K562 (cell line): ENCODE data around the gene RHO. TPM values are rescaled to one million over a fixed set of nuclear protein-coding genes. Genes with fewer than 3 reads are reported as not detected.

Source experiments
- BCL6 ChIP-seq: fragments of 250-450 bp; sonication (Bioruptor Pico); IDR thresholded peaks from 2 replicates; pipeline ENCODE4 v1.4.0; 2020
- FIP1L1 ChIP-seq: fragments of 200-400 bp; formaldehyde crosslinking; IDR thresholded peaks from 2 replicates; pipeline ENCODE4 v1.6.1; 2018; ENCODE audit warnings: mild to moderate bottlenecking, low read depth, low read length; ENCODE audit not compliant: poor library complexity, severe bottlenecking
- GABPB1 ChIP-seq: sonication (generic); formaldehyde crosslinking; IDR thresholded peaks from 2 replicates; pipeline ENCODE4 v1.8.0; 2022; ENCODE audit warnings: mild to moderate bottlenecking, missing genetic modification reagents
- ILF3 ChIP-seq: fragments of 450-650 bp; IDR thresholded peaks from 2 replicates; pipeline ENCODE4 v1.6.1; 2018; ENCODE audit warnings: antibody characterized with exemption, mild to moderate bottlenecking, moderate library complexity, borderline replicate concordance
- MAFF ChIP-seq: IDR thresholded peaks from 2 replicates; pipeline ENCODE4 v1.6.1; 2012; ENCODE audit warnings: low read length, improper control_type of control experiment
- MGA ChIP-seq: fragments of 450-650 bp; IDR thresholded peaks from 2 replicates; pipeline ENCODE4 v1.6.1; 2016; ENCODE audit warnings: mild to moderate bottlenecking, moderate library complexity
- MTA1 ChIP-seq: fragments of 450-650 bp; IDR thresholded peaks from 2 replicates; pipeline ENCODE4 v1.6.1; 2017; ENCODE audit warnings: borderline replicate concordance
- MYNN ChIP-seq, 2 experiments: sonication (generic); formaldehyde crosslinking in 1 of 2; IDR thresholded peaks; 2 replicates each; pipeline versions ENCODE4 v1.5.0 to v1.6.1; 2016 to 2020; ENCODE audit warnings: antibody characterized with exemption in 1 of 2, missing genetic modification reagents in 1 of 2
- NEUROD1 ChIP-seq: fragments of 150-350 bp; IDR thresholded peaks from 2 replicates; pipeline ENCODE4 v1.6.1; 2014; ENCODE audit warnings: borderline replicate concordance, low read length, low read depth; ENCODE audit not compliant: partially characterized antibody
- NFRKB ChIP-seq: fragments of 450-650 bp; IDR thresholded peaks from 2 replicates; pipeline ENCODE4 v1.6.1; 2016; ENCODE audit warnings: low read depth
- POLR3A ChIP-seq: IDR thresholded peaks from 2 replicates; pipeline ENCODE4 v1.6.1; 2011; ENCODE audit warnings: borderline replicate concordance, mild to moderate bottlenecking, moderate library complexity; ENCODE audit not compliant: insufficient read length, insufficient read depth; ENCODE audit errors: extremely low read depth
- TCF15 ChIP-seq: fragments of 250-450 bp; sonication (Bioruptor Pico); IDR thresholded peaks from 2 replicates; pipeline ENCODE4 v1.8.0; 2022; ENCODE audit warnings: moderate library complexity, mild to moderate bottlenecking, inconsistent platforms
- TFAP4 ChIP-seq: sonication (generic); formaldehyde crosslinking; IDR thresholded peaks from 2 replicates; pipeline ENCODE4 v1.8.0; 2022; ENCODE audit warnings: missing genetic modification reagents, mild to moderate bottlenecking, moderate library complexity, borderline replicate concordance
- polyA plus RNA-seq, 8 experiments: library from polyadenylated mRNA; depleted of rRNA in 4 of 8; stranded (reverse) in 5 of 8; unstranded in 3 of 8; fragments of >200 nt; fragmentation: Nextera tagmentation in 2 of 8; fragmentation: Illumina TruSeq in 1 of 8; extraction: Ambion mirVana in 2 of 8; extraction: Trizol in 1 of 8; gene quantifications; 2 replicates each; pipeline versions ENCODE4 v1.2.1 to v1.2.3, GENCODE V29; 2011 to 2014; ENCODE audit warnings: inconsistent platforms in 1 of 8, missing spikeins in 1 of 8
- total RNA-seq, 7 experiments: library from RNA; depleted of rRNA in 6 of 7; stranded (reverse); fragments of >200 nt in 6 of 7; fragmentation: Illumina TruSeq in 2 of 7; extraction: Trizol in 2 of 7; gene quantifications; 2 replicates each; pipeline versions ENCODE4 v1.2.1 to v1.2.3, GENCODE V29; 2011 to 2021; ENCODE audit warnings: low replicate concordance in 1 of 7

RHO gene
- total and polyA plus RNA-seq, 9 of the 15 experiments (the other 6 are each of a cell fraction or from before 2014, with no cell fraction given): not detected

- TF ChIP-seq MGA: no peak
- no peak for TF ChIP-seq ILF3
- TF ChIP-seq BCL6 (CRISPR knock-in tag): no peak
- no peak for TF ChIP-seq POLR3A
- no peak for TF ChIP-seq TFAP4
- TF ChIP-seq MTA1: no peak
- no peak for TF ChIP-seq MAFF
- no peak for TF ChIP-seq NFRKB
- no peak for TF ChIP-seq FIP1L1
- no peak for TF ChIP-seq MYNN (IDR thresholded peaks at IDR 0.05)
- no peak for TF ChIP-seq MYNN (CRISPR knock-in tag; IDR thresholded peaks at IDR 0.05)
- TF ChIP-seq GABPB1 (CRISPR knock-in tag): no peak
- no peak for TF ChIP-seq NEUROD1
- no peak for TF ChIP-seq TCF15
Observed at GRCh38 chr3:129577366-129577765, 48.9 kb downstream of the RHO start (continued).
